ENCODE measurements around the gene FHDC1. TPM values are rescaled to one million over a fixed set of nuclear protein-coding genes. Genes with fewer than 3 reads are reported as not detected.

Gene FHDC1
- total RNA-seq, 4 donors from 2014 or later = 4.5 to 12.8 (median 8.5) TPM

- H3K4me1 ChIP-seq = peaks cover 0 to 33% (median 4%) of the 10 kb centered on the region in 3 donors
- H3K4me3 ChIP-seq = no peak overlapping the region
- H3K36me3 ChIP-seq = peaks cover 0 to 40% (median 0%) of the 10 kb centered on the region in 3 donors
- no peak overlapping the region for H3K27ac ChIP-seq
- TF ChIP-seq POLR2A (IDR thresholded peaks at IDR 0.05) (no peak), CTCF (IDR thresholded peaks at IDR 0.05) (no peak)
- no peak for DNase-seq
- 86 to 96% methylated on average over 1 to 4 of the region's 28 CpGs for WGBS, 2 donors
- no peaks in the 10 kb centered on the region for H3K9me3 ChIP-seq
- intact Hi-C loops (cut with DNase I) = no loop called here
- no peaks in the 10 kb centered on the region for H3K27me3 ChIP-seq
These were observed 38.6 kb downstream of the FHDC1 start for GRCh38 chr4:152974468-152975379.

GRCh38 chr4:152975380-152976211 lies 39.5 kb downstream of the FHDC1 start:
- no peak for TF ChIP-seq POLR2A (IDR thresholded peaks at IDR 0.05)
- no peak for TF ChIP-seq CTCF (IDR thresholded peaks at IDR 0.05)
- no peak for DNase-seq
- Histone ChIP-seq H3K9me3 (no peaks in the 10 kb centered on the region), H3K27ac (no peak overlapping the region), H3K27me3 (no peaks in the 10 kb centered on the region), H3K4me3 (no peak overlapping the region), H3K4me1 (peaks cover 0 to 24% (median 0%) of the 10 kb centered on the region in 3 donors), H3K36me3 (peaks cover 0 to 40% (median 0%) of the 10 kb centered on the region in 3 donors)
- intact Hi-C loops (cut with DNase I) = no loop called here
- 93 to 97% methylated on average over 6 to 18 of the region's 38 CpGs for WGBS, 2 donors

- Histone ChIP-seq H3K4me3 (no peak overlapping the region), H3K36me3 (peaks cover 0 to 40% (median 0%) of the 10 kb centered on the region in 3 donors), H3K4me1 (peaks cover 0 to 17% (median 0%) of the 10 kb centered on the region in 3 donors), H3K27me3 (no peaks in the 10 kb centered on the region), H3K9me3 (no peaks in the 10 kb centered on the region), H3K27ac (no peak overlapping the region)
- DNase-seq = no peak
- TF ChIP-seq POLR2A (IDR thresholded peaks at IDR 0.05) (no peak), CTCF (IDR thresholded peaks at IDR 0.05) (no peak)
- intact Hi-C loops (cut with DNase I) = no loop called here
- 93% methylated on average over 7 of the region's 28 CpGs; no CpG with 5 or more reads in 1 of the 2 donors for WGBS, 2 donors
These were observed 40.2 kb downstream of the FHDC1 start for GRCh38 chr4:152976212-152976761.

GRCh38 chr4:152979731-152980330 lies 43.7 kb downstream of the FHDC1 start:
- intact Hi-C loops (cut with DNase I) = no loop called here
- H3K4me1 ChIP-seq = peaks cover 0 to 4% (median 0%) of the 10 kb centered on the region in 3 donors
- 79 to 83% methylated on average over 3 to 10 of the region's 10 CpGs for WGBS, 2 donors
- TF ChIP-seq POLR2A (IDR thresholded peaks at IDR 0.05) (no peak), CTCF (IDR thresholded peaks at IDR 0.05) (no peak)
- H3K27ac ChIP-seq = no peak overlapping the region
- H3K27me3 ChIP-seq = no peaks in the 10 kb centered on the region
- H3K4me3 ChIP-seq = no peak overlapping the region
- H3K9me3 ChIP-seq = no peaks in the 10 kb centered on the region
- peaks cover 0 to 20% (median 0%) of the 10 kb centered on the region in 3 donors for H3K36me3 ChIP-seq
- DNase-seq = no peak

All from esophagus squamous epithelium (tissue), 5 donors.